ENCODE data around the gene ERBB3. TPM values are rescaled to one million over a fixed set of nuclear protein-coding genes. Genes with fewer than 3 reads are reported as not detected.

ERBB3 gene
- total RNA-seq, 1 donor from 2014 or later: 0.26 TPM

DNA sequence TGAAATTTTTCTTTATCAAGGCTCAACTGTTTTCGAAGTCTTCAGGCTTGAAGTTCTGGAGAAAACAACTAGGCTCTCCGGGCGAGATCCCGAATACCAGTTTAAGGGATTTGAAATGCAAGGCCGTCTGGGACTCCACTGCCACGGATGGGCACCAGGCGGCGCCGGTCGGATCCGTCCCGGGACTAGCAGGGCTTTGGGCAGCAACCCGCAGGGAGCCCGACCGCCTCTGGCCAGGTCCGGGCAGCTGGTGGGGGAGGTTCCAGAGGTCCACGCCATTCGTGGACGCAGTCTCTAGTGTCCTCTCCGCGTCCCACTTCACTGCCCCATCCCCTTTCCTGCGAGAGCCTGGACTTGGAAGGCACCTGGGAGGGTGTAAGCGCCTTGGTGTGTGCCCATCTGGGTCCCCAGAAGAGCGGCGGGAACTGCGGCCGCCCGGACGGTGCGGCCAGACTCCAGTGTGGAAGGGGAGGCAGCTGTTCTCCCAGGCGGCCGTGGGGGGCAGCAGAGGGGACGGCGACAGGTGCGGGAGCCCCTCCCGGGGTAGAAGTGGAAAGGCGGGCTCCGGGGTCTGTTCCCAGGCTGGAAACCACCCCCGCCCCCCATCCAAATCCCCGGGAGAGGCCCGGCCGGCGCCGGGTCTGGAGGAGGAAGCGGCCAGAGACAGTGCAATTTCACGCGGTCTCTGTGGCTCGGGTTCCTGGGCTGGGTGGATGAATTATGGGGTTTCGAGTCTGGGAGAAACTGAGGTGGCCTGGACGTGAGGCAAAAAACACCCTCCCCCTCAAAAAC is 838 bp upstream of the ERBB3 start:
- peak; percentile 71 to 87 for DNase-seq (ENCODE audit: low read depth in 2 of 2)

DNA sequence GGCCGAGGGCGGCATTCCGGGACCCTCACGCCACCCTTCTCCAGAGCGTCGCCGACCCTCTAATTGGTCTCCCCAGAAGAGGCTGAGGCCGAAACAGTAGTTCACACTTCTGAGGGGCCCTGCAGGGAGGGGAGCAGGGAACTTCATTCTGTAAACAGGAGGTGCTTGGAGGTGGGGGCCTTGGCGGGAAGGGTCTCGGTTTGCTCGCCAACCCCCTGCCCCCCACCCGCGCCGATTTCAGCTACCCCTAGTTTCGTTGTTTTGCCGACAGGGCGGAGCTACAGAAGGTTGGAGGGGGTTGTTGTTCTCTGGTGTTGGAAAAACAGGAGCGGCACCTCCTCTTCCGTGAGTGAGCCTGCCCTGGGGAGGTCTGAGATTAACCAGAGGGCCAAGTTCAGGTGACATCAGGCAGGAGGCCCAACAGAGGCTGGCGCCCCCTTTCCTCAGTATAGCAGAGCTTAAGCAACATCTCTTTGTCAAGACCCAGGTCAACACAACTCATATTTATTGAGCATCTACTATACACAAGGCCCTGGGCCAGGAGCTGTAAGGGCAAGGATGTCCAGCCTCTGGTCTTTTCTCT is 682 bp downstream of the ERBB3 start:
- DNase-seq (ENCODE audit: low read depth in 2 of 2): no peak

DNA sequence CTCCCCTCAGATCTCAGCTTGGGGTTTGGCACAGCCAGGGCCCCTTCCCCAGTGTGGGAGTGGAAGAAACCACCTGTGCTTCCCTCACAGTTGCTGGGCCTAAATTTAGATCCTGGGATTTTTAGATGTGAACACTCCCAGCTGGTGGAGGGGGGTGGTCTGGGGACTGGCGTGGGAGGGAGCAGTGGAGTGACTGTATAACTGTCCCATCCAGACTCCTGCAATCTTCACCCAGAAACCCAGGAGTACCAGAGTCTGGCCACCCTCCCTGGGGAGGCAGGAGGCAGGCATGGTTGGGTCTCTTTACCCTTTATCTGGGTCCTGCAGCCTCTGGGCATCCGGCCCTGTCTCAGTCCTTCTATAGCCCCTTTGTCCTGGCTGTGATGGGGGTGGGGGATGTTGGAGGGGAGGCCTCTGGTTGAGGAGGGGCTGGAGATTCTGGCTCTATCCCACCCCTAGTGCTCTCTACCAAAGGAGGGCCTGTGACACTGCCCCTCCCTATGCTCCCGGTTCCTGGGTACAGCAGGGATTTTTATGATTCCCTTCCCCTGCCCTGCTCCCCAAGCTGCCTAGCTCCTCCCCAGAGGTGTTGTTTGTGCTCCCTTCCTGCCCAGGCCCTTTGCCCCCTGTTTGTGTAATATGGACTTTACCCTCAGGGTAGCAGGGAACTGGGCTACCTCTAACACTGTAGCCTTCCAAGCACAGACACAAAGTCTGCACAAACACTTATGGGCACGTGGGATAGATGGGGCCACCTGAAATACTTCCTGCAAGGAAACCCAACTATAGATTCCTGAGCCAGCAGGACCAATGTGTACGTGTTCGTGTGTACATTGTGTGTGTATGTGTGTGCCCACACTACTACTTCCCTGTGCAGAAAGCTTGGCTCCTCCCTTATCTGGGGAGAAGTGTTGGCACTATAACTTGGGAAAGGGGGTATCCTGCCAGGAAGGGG is 1.7 kb downstream of the ERBB3 start:
- no peak for DNase-seq (ENCODE audit: low read depth in 2 of 2)

DNA sequence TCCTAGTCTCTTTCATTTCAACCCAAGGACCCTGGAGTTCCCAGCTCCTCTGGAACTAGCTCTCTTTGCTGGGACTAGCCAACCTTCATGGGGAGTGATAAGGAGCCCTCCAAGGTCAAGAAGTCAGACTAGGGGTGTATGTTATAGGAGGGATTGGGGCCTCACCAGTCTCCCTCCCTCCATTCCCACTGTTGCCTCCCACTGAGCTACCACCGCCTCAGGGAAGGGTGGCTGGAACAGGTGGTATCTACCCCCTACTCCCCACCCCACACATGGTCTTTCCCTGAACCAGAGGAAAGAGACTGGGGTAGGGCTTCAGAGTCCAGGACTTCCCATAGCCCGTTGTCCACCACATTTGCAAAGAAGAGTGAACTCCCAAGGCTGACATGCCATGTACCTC is 2.4 kb downstream of the ERBB3 start:
- DNase-seq (ENCODE audit: low read depth in 2 of 2): no peak

DNA sequence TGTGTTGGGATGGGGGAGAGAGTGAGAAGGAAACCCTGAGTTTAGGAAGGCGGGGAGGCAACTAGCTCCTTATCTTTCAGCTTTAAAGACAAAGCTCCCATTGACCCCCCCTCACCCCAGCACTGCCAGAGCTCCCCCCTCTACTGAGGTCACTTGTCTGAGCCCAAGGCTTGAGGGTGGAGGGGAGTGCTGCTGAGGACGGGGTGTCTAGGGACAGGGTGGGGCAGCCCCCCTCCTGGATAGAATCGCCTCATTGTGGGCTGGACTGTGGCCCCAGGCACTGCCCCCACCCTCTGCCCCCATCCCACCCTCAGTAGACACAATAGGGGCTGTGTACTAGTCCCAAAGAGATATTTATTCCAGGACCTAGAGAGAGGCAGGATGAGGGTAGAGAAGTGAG is 3.0 kb downstream of the ERBB3 start:
- no peak for DNase-seq (ENCODE audit: low read depth in 2 of 2)

DNA sequence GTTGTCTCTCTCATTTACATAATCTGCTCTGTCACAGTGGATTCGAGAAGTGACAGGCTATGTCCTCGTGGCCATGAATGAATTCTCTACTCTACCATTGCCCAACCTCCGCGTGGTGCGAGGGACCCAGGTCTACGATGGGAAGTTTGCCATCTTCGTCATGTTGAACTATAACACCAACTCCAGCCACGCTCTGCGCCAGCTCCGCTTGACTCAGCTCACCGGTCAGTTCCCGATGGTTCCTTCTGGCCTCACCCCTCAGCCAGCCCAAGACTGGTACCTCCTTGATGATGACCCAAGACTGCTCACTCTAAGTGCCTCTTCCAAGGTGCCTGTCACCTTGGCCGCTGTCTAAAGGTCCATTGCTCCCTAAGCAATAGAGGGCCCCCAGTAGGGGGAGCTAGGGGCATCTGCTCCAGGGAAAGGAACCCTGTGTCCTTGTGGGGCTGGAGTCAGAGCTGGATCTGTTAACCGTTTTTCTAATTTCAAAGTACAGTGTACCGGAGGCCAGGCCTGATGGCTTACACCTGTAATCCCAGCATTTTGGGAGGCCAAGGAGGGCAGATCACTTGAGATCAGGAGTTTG is 5.1 kb downstream of the ERBB3 start:
- peak in 1 of 2 donors; percentile 33 for DNase-seq (ENCODE audit: low read depth in 2 of 2)

DNA sequence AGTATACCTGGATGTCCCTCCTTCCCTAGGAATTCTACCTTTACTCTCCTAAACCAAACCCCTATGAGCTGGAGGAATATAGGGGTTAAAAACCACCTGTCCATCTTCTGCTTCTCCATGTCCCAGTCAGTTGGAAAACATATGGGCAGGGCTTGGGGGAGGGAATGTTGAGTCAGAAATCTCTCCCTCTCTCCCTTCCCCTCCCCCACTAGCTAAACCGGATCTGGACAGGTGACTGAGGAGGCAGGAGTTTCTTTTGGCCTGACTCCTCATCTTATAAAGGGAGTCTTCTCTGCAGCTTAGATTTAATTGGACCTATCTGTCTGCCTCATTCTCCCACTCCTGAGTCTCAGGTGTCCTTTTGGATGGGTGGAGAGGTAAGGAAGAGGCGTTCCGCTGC is 6.1 kb downstream of the ERBB3 start:
- no peak for DNase-seq (ENCODE audit: low read depth in 2 of 2)

DNA sequence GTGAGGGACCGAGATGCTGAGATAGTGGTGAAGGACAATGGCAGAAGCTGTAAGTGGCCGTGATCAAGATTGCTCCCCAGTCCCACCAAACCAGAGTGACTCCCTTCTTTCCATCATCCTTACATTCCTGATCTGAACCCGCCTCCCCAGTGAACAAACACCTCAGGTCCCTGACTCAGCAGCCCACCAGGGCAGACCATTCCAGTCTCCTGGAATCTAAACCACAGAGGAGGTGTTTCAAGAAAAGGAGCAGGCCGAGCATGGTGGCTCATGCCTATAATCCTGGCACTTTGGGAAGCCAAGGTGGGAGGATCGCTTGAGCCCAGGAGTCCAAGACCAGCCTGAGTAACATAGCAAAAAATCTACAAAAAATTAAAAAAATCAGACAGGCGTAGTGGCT is 6.6 kb downstream of the ERBB3 start:
- no peak for DNase-seq (ENCODE audit: low read depth in 2 of 2)

DNA sequence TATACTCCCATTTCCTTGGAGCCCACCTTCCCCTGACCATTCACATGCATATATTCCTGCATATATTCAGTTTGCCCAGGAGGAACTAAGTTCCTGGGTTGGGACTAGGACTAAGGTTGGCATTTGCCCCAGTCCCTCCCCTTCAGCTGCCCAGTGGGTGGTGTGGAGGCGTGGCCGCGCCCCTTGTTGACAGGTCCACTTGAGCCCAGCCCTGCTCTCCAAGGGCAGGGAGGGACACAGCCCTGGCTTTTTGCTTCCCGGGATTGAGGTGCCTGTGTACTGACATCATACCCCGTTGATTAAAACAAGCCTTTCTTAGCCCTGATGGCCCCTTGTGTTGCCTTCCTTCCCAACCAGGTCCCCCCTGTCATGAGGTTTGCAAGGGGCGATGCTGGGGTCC is 7.3 kb downstream of the ERBB3 start:
- no peak for DNase-seq (ENCODE audit: low read depth in 2 of 2)

DNA sequence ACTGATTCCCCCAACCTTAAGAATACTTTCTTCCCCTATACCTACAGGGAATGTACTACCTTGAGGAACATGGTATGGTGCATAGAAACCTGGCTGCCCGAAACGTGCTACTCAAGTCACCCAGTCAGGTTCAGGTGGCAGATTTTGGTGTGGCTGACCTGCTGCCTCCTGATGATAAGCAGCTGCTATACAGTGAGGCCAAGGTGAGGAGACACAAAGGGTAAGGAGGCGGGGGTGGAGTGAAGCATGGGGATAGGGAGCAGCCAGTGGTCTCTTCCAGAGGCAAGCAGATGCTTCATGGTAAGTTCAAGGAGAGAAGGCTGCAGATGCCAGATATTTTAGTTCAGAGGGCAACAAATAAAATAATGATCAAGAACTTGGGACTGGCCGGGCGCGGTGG is 17.8 kb downstream of the ERBB3 start:
- no peak for DNase-seq (ENCODE audit: low read depth in 2 of 2)

DNA sequence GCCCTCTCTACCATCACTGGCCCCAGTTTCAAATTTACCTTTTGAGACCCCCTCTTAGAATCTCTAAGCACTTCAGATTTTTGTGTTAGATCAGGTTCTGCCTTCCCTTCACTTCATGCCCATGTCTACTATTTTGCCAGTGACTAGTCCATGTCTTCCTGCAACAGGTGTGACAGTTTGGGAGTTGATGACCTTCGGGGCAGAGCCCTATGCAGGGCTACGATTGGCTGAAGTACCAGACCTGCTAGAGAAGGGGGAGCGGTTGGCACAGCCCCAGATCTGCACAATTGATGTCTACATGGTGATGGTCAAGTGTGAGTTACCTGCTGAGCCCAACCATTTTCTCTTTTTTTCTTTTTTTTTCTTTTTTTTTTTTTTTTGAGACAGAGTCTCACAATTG is 18.6 kb downstream of the ERBB3 start:
- DNase-seq (ENCODE audit: low read depth in 2 of 2): no peak

DNA sequence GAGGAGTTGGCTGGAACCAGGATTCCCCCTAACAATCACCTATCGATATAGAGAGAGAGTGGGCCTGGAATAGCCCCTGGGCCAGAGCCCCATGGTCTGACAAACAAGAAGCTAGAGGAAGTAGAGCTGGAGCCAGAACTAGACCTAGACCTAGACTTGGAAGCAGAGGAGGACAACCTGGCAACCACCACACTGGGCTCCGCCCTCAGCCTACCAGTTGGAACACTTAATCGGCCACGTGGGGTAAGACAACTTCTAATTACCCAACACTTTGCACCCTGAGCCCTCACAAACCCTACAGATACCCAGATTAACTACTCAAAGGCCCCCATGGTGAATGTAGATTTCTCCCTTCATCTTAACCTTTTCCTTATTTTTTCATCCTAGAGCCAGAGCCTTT is 19.8 kb downstream of the ERBB3 start:
- DNase-seq (ENCODE audit: low read depth in 2 of 2): no peak

DNA sequence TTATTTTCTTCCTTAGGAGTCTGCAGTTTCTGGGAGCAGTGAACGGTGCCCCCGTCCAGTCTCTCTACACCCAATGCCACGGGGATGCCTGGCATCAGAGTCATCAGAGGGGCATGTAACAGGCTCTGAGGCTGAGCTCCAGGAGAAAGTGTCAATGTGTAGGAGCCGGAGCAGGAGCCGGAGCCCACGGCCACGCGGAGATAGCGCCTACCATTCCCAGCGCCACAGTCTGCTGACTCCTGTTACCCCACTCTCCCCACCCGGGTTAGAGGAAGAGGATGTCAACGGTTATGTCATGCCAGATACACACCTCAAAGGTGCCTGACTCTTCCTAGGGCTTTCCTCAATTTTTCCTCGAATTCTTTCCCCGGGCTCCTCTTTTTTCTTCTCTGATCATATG is 21.1 kb downstream of the ERBB3 start:
- DNase-seq (ENCODE audit: low read depth in 2 of 2): no peak

DNA sequence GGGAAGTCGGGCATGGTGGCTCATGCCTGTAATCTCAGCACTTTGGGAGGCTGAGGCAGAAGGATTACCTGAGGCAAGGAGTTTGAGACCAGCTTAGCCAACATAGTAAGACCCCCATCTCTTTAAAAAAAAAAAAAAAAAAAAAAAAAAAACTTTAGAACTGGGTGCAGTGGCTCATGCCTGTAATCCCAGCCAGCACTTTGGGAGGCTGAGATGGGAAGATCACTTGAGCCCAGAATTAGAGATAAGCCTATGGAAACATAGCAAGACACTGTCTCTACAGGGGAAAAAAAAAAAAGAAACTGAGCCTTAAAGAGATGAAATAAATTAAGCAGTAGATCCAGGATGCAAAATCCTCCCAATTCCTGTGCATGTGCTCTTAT is 22.7 kb downstream of the ERBB3 start:
- no peak for DNase-seq (ENCODE audit: low read depth in 2 of 2)

DNA sequence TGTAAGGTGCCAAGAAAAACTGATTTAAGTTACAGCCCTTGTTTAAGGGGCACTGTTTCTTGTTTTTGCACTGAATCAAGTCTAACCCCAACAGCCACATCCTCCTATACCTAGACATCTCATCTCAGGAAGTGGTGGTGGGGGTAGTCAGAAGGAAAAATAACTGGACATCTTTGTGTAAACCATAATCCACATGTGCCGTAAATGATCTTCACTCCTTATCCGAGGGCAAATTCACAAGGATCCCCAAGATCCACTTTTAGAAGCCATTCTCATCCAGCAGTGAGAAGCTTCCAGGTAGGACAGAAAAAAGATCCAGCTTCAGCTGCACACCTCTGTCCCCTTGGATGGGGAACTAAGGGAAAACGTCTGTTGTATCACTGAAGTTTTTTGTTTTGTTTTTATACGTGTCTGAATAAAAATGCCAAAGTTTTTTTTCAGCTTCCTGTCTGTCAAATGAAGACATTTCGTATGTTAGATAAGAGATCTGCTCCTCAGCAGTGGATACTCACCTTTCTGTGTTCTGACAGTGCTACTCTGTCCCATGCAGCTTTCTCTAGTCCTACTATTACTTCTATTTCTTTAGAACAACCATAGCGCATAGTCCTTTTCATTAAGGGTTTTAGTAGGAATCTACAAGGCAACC is 23.2 kb downstream of the ERBB3 start:
- no peak for DNase-seq (ENCODE audit: low read depth in 2 of 2)

DNA sequence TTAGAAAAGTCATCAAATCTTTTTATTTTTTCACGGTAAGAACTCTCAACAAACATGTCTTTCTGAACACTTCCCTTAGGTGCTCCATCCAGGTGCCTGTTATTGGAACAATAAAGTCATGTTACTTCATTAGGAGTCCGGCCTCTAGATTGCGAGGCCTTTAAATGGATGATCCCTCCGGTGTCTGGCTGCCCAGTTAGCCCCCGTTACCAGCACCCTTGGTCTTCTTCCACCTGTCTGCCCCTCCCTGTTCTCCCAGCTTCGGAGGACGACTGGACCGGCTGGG is 23.8 kb downstream of the ERBB3 start:
- DNase-seq (ENCODE audit: low read depth in 2 of 2): no peak

DNA sequence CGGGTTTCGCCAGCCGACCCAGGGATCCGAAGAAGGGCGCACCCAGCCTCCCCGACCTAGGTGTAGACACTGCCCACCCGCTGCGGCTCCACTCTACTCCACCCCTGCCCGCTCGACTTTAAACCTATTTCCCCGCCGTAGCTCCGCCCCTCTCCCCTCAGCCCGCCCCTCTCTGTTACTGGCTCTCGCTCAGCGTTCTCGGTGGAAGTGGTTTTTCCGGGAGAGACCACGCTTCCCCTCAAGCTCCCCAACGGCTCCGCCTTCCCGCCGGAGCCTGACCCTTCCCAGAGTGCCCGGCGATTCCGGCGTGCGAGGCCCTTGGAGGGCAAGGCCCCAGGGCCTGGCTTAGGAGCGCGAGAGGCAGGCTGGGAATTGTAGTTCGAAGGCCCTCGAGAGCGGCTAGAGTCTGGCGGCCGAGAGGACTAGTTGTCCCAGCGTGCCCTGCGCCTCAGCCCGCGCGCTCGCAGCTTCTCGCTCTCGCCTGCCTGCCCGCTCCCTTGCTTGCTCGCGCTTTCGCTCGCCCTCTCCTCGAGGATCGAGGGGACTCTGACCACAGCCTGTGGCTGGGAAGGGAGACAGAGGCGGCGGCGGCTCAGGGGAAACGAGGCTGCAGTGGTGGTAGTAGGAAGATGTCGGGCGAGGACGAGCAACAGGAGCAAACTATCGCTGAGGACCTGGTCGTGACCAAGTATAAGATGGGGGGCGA is 24.3 kb downstream of the ERBB3 start, which contains the start of gene PA2G4:
Gene PA2G4 (plus strand): TSS at position 451 of the 706 bp plus-strand sequence. CDS start 179 bp downstream, at position 630.
- peak; percentile 98 to 99 for DNase-seq (ENCODE audit: low read depth in 2 of 2)

DNA sequence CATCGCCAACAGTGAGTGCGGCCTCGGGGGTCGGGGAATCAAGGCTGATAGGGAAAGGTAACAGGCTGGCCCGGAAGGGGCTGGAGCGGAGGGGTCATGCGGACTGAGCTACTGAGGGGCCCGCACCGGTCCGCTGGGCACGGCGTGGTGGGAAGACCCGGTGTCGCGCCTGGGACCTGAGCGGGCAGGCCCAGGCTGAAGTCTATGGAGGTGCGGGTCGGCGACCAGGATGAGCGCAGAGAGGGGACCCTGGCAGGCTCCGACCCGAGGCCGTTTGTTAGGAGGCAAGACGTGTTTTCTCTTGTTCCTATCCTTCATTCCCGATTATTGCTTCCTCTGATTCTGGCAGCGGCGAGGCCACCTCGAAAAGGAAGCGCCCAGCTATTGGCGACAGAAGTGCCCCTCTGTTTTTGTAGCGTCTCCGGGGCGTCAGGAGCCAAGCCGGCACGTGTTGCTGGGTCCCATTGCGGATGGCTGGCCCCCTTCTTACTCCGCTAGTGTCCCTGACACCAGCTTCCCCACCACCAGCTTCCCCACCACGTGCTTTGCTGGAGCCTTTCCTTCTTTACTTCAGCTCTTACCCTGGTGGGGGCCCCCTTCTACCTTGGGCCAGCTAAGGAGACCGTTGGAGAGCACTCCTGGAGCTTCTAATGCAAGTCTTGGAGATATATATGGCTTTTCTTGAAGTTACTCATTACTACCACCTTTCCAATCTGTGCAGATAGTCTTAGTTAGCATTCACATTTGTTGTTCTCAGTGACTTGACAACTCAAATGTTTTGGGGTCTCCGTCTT is 25.0 kb downstream of the ERBB3 start:
- peak in 1 of 2 donors; percentile 43 for DNase-seq (ENCODE audit: low read depth in 2 of 2)

DNA sequence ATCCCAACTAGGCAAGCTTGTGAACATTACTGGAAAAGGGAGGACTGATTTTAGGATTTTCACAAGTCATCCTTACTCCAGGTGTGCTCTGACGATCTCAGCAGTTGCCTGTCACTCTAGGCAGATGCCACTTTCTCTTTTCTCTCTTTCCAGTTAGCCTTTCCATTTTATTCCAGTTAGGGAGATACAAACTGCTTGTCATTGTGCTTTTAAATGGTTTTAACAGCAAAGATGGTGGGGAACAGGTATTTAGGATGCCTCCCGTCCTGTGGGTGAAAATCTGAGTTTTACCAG is 25.6 kb downstream of the ERBB3 start:
- no peak for DNase-seq (ENCODE audit: low read depth in 2 of 2)

DNA sequence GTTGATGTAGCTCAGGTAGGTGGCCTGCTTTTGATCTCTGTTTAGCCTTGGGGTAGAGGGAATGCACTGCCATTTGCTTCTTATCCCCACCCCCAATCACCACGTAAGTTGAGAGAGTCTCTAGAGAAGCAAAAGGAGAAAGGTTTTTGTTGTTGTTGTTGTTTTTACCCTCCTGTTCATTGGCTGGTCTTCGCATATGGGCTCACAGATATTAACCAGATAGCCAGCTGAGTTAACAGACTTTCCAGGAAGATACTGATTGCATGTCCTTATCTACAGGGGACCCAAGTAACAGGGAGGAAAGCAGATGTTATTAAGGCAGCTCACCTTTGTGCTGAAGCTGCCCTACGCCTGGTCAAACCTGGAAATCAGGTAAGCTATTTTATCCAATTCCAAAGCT is 27.3 kb downstream of the ERBB3 start:
- DNase-seq (ENCODE audit: low read depth in 2 of 2): no peak

Data from dermis microvascular lymphatic vessel endothelial cell (primary cell).